Measurements from ENCODE around the gene DDX4. TPM values are rescaled to one million over a fixed set of nuclear protein-coding genes. Genes with fewer than 3 reads are reported as not detected.
"Not testable (repeated sequence)": the region's sequence is repeated elsewhere in the genome, so short reads cannot be mapped to it uniquely, and the experiment has no call there.

DDX4 gene
- total RNA-seq, 6 donors from 2014 or later, result not detected

- Histone ChIP-seq H3K9me3 (no peaks in the 10 kb centered on the region), H3K27ac (no peak overlapping the region), H3K36me3 (no peaks in the 10 kb centered on the region), H3K4me1 (peaks cover 0 to 13% (median 3%) of the 10 kb centered on the region in 4 donors), H3K4me3 (no peak overlapping the region), H3K27me3 (no peaks in the 10 kb centered on the region)
- 95 to 98% methylated on average over 2 of the region's 2 CpGs for WGBS, 2 donors
- TF ChIP-seq EP300 (IDR thresholded peaks at IDR 0.05) (no peak), POLR2AphosphoS5 (IDR thresholded peaks at IDR 0.05) (no peak), POLR2A (IDR thresholded peaks at IDR 0.05) (no peak), CTCF (IDR thresholded peaks at IDR 0.05) (no peak)
- ATAC-seq (ENCODE audit: low FRiP score in 2 of 2) (no peak), DNase-seq (no peak)
Measured at GRCh38 chr5:55768279-55768678, 30.4 kb downstream of the DDX4 start.

GRCh38 chr5:55771175-55771655, 33.4 kb downstream of the DDX4 start:
- H3K4me3 ChIP-seq, result no peak overlapping the region
- peaks cover 0 to 13% (median 3%) of the 10 kb centered on the region in 4 donors for H3K4me1 ChIP-seq
- no peaks in the 10 kb centered on the region for H3K27me3 ChIP-seq
- ATAC-seq (ENCODE audit: low FRiP score in 2 of 2), result no peak
- no peak for DNase-seq
- 52 to 78% methylated on average over 2 of the region's 2 CpGs for WGBS, 2 donors
- H3K9me3 ChIP-seq, result no peaks in the 10 kb centered on the region
- H3K27ac ChIP-seq, result no peak overlapping the region
- TF ChIP-seq EP300 (IDR thresholded peaks at IDR 0.05), result no peak
- no peak for TF ChIP-seq POLR2AphosphoS5 (IDR thresholded peaks at IDR 0.05)
- no peak for TF ChIP-seq POLR2A (IDR thresholded peaks at IDR 0.05)
- TF ChIP-seq CTCF (IDR thresholded peaks at IDR 0.05), result no peak
- no peaks in the 10 kb centered on the region for H3K36me3 ChIP-seq

- no peak for ATAC-seq (ENCODE audit: low FRiP score in 2 of 2)
- DNase-seq, result no peak
- Histone ChIP-seq H3K27ac (no peak overlapping the region), H3K4me1 (peaks cover 0 to 13% (median 3%) of the 10 kb centered on the region in 4 donors), H3K9me3 (no peaks in the 10 kb centered on the region), H3K27me3 (no peaks in the 10 kb centered on the region), H3K4me3 (no peak overlapping the region), H3K36me3 (no peaks in the 10 kb centered on the region)
- 21 to 79% methylated on average over 1 of the region's 1 CpG for WGBS, 2 donors
- TF ChIP-seq EP300 (IDR thresholded peaks at IDR 0.05) (no peak), POLR2A (IDR thresholded peaks at IDR 0.05) (no peak), POLR2AphosphoS5 (IDR thresholded peaks at IDR 0.05) (no peak), CTCF (IDR thresholded peaks at IDR 0.05) (no peak)
Measured at GRCh38 chr5:55773057-55773456, 35.2 kb downstream of the DDX4 start.

GRCh38 chr5:55777332-55777731, 39.5 kb downstream of the DDX4 start:
- H3K27me3 ChIP-seq, result no peaks in the 10 kb centered on the region
- no peak for DNase-seq
- H3K4me1 ChIP-seq, result peaks cover 0 to 8% (median 0%) of the 10 kb centered on the region in 4 donors
- H3K27ac ChIP-seq, result no peak overlapping the region
- no peaks in the 10 kb centered on the region for H3K36me3 ChIP-seq
- TF ChIP-seq CTCF (IDR thresholded peaks at IDR 0.05) (no peak), POLR2AphosphoS5 (IDR thresholded peaks at IDR 0.05) (no peak), EP300 (IDR thresholded peaks at IDR 0.05) (no peak), POLR2A (IDR thresholded peaks at IDR 0.05) (no peak)
- no peak for ATAC-seq (ENCODE audit: low FRiP score in 2 of 2)
- H3K4me3 ChIP-seq, result no peak overlapping the region
- no peaks in the 10 kb centered on the region for H3K9me3 ChIP-seq
- WGBS, 2 donors, result 94% methylated on average over 6 of the region's 6 CpGs

GRCh38 chr5:55800924-55801323, 63.1 kb downstream of the DDX4 start:
- ATAC-seq (ENCODE audit: low FRiP score in 2 of 2), result no peak
- Histone ChIP-seq H3K27ac (no peak overlapping the region), H3K4me3 (no peak overlapping the region), H3K36me3 (no peaks in the 10 kb centered on the region), H3K27me3 (no peaks in the 10 kb centered on the region), H3K4me1 (no peaks in the 10 kb centered on the region), H3K9me3 (no peaks in the 10 kb centered on the region)
- TF ChIP-seq POLR2A (IDR thresholded peaks at IDR 0.05), result no peak
- TF ChIP-seq EP300 (IDR thresholded peaks at IDR 0.05), result no peak
- TF ChIP-seq POLR2AphosphoS5 (IDR thresholded peaks at IDR 0.05), result no peak
- TF ChIP-seq CTCF (IDR thresholded peaks at IDR 0.05), result no peak
- no peak for DNase-seq
- WGBS, 2 donors, result 86 to 92% methylated on average over 6 of the region's 6 CpGs

- 82 to 92% methylated on average over 7 of the region's 7 CpGs for WGBS, 2 donors
- H3K4me1 ChIP-seq; H3K4me3 ChIP-seq; H3K36me3 ChIP-seq; ATAC-seq (ENCODE audit: low FRiP score in 2 of 2); H3K27ac ChIP-seq; DNase-seq; H3K27me3 ChIP-seq; H3K9me3 ChIP-seq: not testable (repeated sequence)
Measured at GRCh38 chr5:55808814-55809213, 71.0 kb downstream of the DDX4 start.

GRCh38 chr5:55815939-55816338, 78.1 kb downstream of the DDX4 start:
- not testable (repeated sequence) for ATAC-seq (ENCODE audit: low FRiP score in 2 of 2); H3K36me3 ChIP-seq; H3K4me1 ChIP-seq; DNase-seq; H3K4me3 ChIP-seq; H3K27ac ChIP-seq; H3K9me3 ChIP-seq; H3K27me3 ChIP-seq
- 79 to 88% methylated on average over 4 of the region's 4 CpGs for WGBS, 2 donors

Measured in upper lobe of left lung (tissue), 6 donors.